Vagina (tissue), 2 donors: Measurements from ENCODE around the gene TEX22.

ENCODE experiments used
- POLR2A ChIP-seq, 2 donors: fragments of 450-650 bp; IDR thresholded peaks; one replicate each; pipeline ENCODE4 v1.6.1; 2017; ENCODE audit warnings: antibody characterized with exemption in 2 of 2, mild to moderate bottlenecking in 2 of 2, moderate library complexity in 2 of 2
- TF ChIP-seq, protein P1 (sequence below), 3 experiments: fragments of 450-650 bp in 2 of 3; fragments of 200-600 bp in 1 of 3; sonication (generic) in 1 of 3; IDR thresholded peaks; one replicate each; pipeline ENCODE4 v1.5.1; 2017 to 2019; ENCODE audit warnings: antibody characterized with exemption in 3 of 3, mild to moderate bottlenecking in 2 of 3, moderate library complexity in 2 of 3

DNA sequence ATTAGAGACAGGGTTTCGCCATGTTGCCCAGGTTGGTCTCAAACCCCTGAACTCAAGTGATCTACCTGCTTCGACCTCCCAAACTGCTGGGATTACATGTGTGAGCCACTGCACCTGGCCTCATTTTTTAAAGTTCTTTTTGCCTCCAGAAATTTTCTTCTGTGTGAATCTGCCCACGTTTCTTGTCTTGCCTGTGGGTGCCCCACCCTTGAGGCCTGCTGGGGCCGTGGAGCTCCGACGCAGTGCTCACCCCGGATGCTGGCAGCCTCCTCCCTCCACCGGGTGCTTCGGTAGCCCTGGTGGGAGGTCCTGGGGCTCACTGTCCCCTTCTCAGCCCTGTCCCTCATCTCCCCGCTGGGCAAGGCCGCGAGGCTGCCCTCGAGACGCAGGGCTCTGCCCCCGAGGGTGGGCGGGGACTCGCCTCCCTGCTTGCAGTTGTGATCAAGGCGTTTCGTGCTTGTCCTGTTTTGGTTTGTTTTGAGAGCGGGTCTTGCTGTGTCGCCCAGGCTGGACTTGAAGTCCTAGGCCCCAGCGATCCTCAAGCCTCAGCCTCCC lies 56.8 kb downstream of the TEX22 start:
- TF ChIP-seq, protein P1, sequence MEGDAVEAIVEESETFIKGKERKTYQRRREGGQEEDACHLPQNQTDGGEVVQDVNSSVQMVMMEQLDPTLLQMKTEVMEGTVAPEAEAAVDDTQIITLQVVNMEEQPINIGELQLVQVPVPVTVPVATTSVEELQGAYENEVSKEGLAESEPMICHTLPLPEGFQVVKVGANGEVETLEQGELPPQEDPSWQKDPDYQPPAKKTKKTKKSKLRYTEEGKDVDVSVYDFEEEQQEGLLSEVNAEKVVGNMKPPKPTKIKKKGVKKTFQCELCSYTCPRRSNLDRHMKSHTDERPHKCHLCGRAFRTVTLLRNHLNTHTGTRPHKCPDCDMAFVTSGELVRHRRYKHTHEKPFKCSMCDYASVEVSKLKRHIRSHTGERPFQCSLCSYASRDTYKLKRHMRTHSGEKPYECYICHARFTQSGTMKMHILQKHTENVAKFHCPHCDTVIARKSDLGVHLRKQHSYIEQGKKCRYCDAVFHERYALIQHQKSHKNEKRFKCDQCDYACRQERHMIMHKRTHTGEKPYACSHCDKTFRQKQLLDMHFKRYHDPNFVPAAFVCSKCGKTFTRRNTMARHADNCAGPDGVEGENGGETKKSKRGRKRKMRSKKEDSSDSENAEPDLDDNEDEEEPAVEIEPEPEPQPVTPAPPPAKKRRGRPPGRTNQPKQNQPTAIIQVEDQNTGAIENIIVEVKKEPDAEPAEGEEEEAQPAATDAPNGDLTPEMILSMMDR (IDR thresholded peaks at IDR 0.05), result no peak
- no peak for TF ChIP-seq POLR2A (IDR thresholded peaks at IDR 0.05)
